Pancreas (tissue), 10 donors: ENCODE measurements around the gene MYADML2. TPM values are rescaled to one million over a fixed set of nuclear protein-coding genes. Genes with fewer than 3 reads are reported as not detected.

Experiments
- ATAC-seq, 4 donors: fragments of 200-7000 bp; cut with Tn5 transposase; one replicate each; pipeline versions ENCODE4 v1.8.0 to v1.9.1; 2020; ENCODE audit warnings: mild to moderate bottlenecking in 4 of 4, moderate library complexity in 4 of 4
- DNase-seq, 6 donors: peaks; one replicate each; pipeline ENCODE4 v3.0.0-alpha.2; 2020
- FAIRE-seq: peaks from 2 replicates; lab custom pipeline; 2012; peaks lifted over from hg19 to GRCh38; lab: Jason Lieb, UNC
- H3K27ac ChIP-seq, 4 donors: fragments of 200-600 bp; sonication (generic); 1 replicate in 3 of 4; 2 replicates in 1 of 4; pipeline versions ENCODE4 v1.5.0 to v1.8.0; 2020
- H3K27me3 ChIP-seq, 4 donors: fragments of 200-600 bp; one replicate each; pipeline ENCODE4 v1.8.0; 2021
- H3K36me3 ChIP-seq, 3 donors: fragments of 200-600 bp; sonication (generic) in 1 of 3; one replicate each; pipeline versions ENCODE4 v1.5.0 to v1.8.0; 2020 to 2021
- H3K4me1 ChIP-seq, 3 donors: fragments of 200-600 bp; one replicate each; pipeline ENCODE4 v1.8.0; 2021
- H3K4me3 ChIP-seq, 4 donors: fragments of 200-600 bp; sonication (generic) in 2 of 4; one replicate each; pipeline versions ENCODE4 v1.5.0 to v1.8.0; 2020 to 2021
- H3K9me3 ChIP-seq, 4 donors: fragments of 200-600 bp; one replicate each; pipeline ENCODE4 v1.8.0; 2021
- CTCF ChIP-seq, 4 donors: fragments of 200-600 bp; sonication (generic) in 3 of 4; IDR thresholded peaks; one replicate each; pipeline versions ENCODE4 v1.5.0 to v1.8.0; 2021; ENCODE audit warnings: antibody characterized with exemption in 4 of 4
- WGBS, 2 donors: extraction: QIAGEN DNeasy Blood & Tissue Kit; methylation state at CpG; one replicate each; pipeline ENCODE4 v1.1.7; 2013; 5-methylcytosine and 5-hydroxymethylcytosine counted together
- intact Hi-C, 3 donors: fragments of 100-400 bp; cut with DNase I; formaldehyde crosslinking; loops; one replicate each; pipeline versions ENCODE4 v1.11.1 to v1.14.2; 2022
- polyA plus RNA-seq, 2 donors: library from polyadenylated mRNA; stranded (reverse); fragments of 200-250 nt; gene quantifications; one replicate each; pipeline ENCODE4 v1.2.3, GENCODE V29; 2013
- total RNA-seq, 6 donors: library from RNA; stranded (reverse); fragmentation: NEBNext Ultra II Directional in 4 of 6; extraction: Animal tissue kit (Norgen Biotek cat#: 25700) in 4 of 6; gene quantifications; one replicate each; pipeline versions ENCODE4 v1.2.1 to v1.2.4, GENCODE V29; 2021 to 2023
- donor health status: healthy with polysubstance abuse.
- donor health status: DM: no; HTN: no; CAD: no; lungs with moderate emphysema.
- donor health status: DM: no; HTN: no; CAD: no.
- donor health status: control.
- donor health status: control.
- donor health status: Bipolar disorder and iron deficiency.
- donor health status: DM: yes; HTN: yes; CAD: no.
- donor health status: DM: no; HTN: no; CAD: no.
- donor health status: DM: no; HTN: no; CAD: no.
- donor health status: DM: yes; HTN: yes; CAD: no.

Gene MYADML2
- total and polyA plus RNA-seq, 8 donors = not detected

DNA sequence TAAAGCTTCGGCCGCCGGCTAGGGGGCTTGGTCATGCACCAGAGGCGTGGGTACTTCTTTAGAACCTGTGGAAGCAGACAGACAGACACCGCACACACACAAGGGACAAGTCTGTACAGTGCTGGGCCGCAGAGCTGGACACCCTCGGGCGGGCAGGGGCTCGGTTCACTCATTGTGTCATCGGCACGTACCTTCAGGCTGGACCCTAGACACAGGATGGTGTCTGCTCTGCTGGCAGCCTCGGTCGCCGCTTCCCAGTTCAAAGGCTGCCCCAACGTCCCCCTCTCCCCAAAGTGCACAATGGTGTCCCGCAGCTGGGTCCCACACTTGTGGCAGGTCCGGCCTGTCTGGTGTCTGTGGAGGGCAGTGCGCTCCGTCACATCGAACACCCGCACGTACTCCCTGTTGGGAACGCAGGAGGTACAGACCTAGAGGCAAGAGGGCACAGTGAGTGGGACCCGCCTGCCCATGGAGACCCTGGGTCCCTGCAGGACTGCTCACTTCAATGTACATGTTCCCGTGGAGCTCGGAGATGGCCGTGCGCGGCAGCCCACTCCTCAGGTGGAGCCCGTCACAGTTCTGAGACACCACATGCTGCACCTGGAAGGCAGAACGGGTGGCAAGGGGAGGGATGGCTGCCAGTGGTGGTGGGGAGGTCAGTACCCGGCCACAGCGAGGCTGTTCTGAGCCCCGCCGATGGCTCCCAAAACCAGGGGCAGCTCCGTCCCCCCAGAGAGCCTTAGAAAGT, 32.8 kb downstream of the MYADML2 start:
- no peaks in the 10 kb centered on the region for H3K9me3 ChIP-seq
- no peaks in the 10 kb centered on the region for H3K27me3 ChIP-seq
- H3K4me3 ChIP-seq = no peak overlapping the region
- H3K36me3 ChIP-seq = peaks cover 0 to 19% (median 15%) of the 10 kb centered on the region in 3 donors
- H3K27ac ChIP-seq = no peak overlapping the region
- TF ChIP-seq CTCF (IDR thresholded peaks at IDR 0.05) = no peak
- 94 to 95% methylated on average over 36 of the region's 36 CpGs for WGBS, 2 donors
- DNase-seq = peak in 1 of 6 donors; percentile 74
- FAIRE-seq = no peak
- peaks cover 13 to 26% (median 18%) of the 10 kb centered on the region in 3 donors for H3K4me1 ChIP-seq
- ATAC-seq = no peak
- intact Hi-C loops = no loop called here

- DNase-seq (peak in 1 of 6 donors; percentile 44), ATAC-seq (no peak), FAIRE-seq (no peak)
- WGBS, 2 donors = 92 to 95% methylated on average over 31 of the region's 31 CpGs
- H3K27ac ChIP-seq = no peak overlapping the region
- H3K27me3 ChIP-seq = no peaks in the 10 kb centered on the region
- H3K4me3 ChIP-seq = no peak overlapping the region
- peaks cover 13 to 26% (median 18%) of the 10 kb centered on the region in 3 donors for H3K4me1 ChIP-seq
- H3K9me3 ChIP-seq = no peaks in the 10 kb centered on the region
- peaks cover 0 to 19% (median 15%) of the 10 kb centered on the region in 3 donors for H3K36me3 ChIP-seq
- intact Hi-C loops = no loop called here
- no peak for TF ChIP-seq CTCF (IDR thresholded peaks at IDR 0.05)
Observed at GRCh38 chr17:81913394-81914102, 33.5 kb downstream of the MYADML2 start.

GRCh38 chr17:81912441-81913309, 34.4 kb downstream of the MYADML2 start:
- H3K27me3 ChIP-seq = no peaks in the 10 kb centered on the region
- H3K4me1 ChIP-seq = peaks cover 13 to 22% (median 18%) of the 10 kb centered on the region in 3 donors
- no peak overlapping the region for H3K4me3 ChIP-seq
- WGBS, 2 donors = 91 to 96% methylated on average over 32 of the region's 32 CpGs
- intact Hi-C loops = no loop called here
- no peak for TF ChIP-seq CTCF (IDR thresholded peaks at IDR 0.05)
- FAIRE-seq = no peak
- H3K27ac ChIP-seq = no peak overlapping the region
- DNase-seq = peak in 1 of 6 donors; percentile 68
- no peak for ATAC-seq
- peaks cover 0 to 19% (median 15%) of the 10 kb centered on the region in 3 donors for H3K36me3 ChIP-seq
- H3K9me3 ChIP-seq = no peaks in the 10 kb centered on the region

- peak overlapping the region in 1 of 4 donors; percentile 17 for H3K4me3 ChIP-seq
- 72 to 75% methylated on average over 19 of the region's 19 CpGs for WGBS, 2 donors
- no peak for TF ChIP-seq CTCF (IDR thresholded peaks at IDR 0.05)
- FAIRE-seq = no peak
- H3K27me3 ChIP-seq = no peaks in the 10 kb centered on the region
- DNase-seq = peak in 1 of 6 donors; percentile 71
- intact Hi-C loops = no loop called here
- peaks cover 0 to 19% (median 15%) of the 10 kb centered on the region in 3 donors for H3K36me3 ChIP-seq
- peak overlapping the region in 2 of 4 donors; percentile 41 to 68 for H3K27ac ChIP-seq
- no peak for ATAC-seq
- H3K9me3 ChIP-seq = no peaks in the 10 kb centered on the region
- H3K4me1 ChIP-seq = peaks cover 12 to 17% (median 15%) of the 10 kb centered on the region in 3 donors
Observed at GRCh38 chr17:81911969-81912368, 35.1 kb downstream of the MYADML2 start.
